GM19043 (cell line): ENCODE data around the gene MYO9A.
"Not testable (repeated sequence)": the region's sequence is repeated elsewhere in the genome, so short reads cannot be mapped to it uniquely, and the experiment has no call there.

ENCODE experiments used
- ATAC-seq: cut with Tn5 transposase; IDR thresholded peaks from one replicate; pipeline ENCODE4 v1.9.1; 2021; ENCODE audit warnings: low read depth; ENCODE audit not compliant: unreplicated experiment

Gene MYO9A

DNA sequence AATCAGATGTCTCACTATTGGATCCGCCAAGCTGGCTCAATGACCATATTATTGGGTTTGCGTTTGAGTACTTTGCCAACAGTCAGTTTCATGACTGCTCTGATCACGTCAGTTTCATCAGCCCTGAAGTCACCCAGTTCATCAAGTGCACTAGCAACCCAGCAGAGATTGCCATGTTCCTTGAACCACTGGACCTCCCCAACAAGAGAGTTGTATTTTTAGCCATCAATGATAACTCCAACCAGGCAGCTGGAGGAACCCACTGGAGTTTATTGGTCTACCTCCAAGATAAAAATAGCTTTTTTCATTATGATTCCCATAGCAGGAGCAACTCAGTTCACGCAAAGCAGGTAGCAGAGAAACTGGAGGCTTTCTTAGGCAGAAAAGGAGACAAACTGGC is 21.7 kb upstream of the MYO9A start:
- no peak for ATAC-seq

DNA sequence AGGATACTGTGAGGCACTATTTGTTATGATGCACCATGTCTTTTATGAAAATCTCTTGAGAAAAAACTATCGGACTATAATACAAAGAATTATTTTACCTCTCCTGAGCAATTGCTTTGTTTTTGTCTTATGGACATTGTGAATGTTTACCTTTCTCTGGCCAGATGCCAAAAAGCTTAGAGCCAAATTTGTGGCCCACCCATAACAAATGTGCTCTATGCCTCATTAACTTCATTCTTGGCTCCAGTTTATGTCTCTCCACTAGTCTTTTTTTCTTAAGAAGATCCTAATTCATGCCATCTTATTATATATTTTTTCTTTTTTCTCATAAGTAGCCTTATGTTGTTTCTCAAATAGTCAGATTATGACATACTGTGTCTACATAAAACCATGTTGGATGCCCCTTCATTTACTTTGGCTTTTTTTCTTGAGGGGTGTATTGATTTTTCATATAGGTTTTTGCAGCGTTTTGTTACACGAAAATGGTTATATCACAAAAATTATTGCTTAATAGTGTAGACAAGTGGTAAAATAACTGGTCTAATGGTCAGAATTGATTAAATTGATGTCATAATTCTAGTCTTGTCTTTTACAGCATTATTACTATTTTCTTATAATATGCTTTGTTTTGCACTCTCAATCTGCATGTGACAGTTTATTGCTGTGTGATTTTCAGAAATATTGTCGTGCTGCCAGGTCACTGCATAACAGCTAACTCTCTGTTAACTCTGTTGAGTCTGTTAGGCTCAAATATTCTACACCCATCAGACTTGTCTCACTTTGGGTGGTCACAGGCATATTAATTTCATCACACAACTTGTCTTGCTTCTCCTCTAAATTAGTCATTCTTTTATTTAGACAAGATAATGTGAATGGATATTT is 18.5 kb upstream of the MYO9A start:
- ATAC-seq, result no peak

DNA sequence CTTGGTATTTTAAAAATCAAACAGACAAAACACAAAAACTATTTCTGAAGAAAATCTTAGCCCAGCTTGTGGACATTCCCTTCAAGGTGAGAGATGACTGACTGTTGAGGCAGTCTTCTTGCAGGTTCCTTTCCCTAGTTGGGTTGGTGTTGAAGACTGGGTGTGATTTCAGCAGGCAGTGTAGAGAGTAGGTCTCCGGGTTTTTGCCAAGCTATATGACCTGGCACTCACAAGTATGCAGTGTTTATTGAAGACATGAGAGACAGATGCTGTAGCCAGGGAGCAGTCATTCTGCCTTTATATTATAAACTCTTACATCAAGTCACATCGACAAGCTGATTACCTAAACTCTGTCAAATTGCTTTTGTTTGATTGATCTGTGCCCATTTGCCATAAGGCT is 17.8 kb upstream of the MYO9A start:
- no peak for ATAC-seq

DNA sequence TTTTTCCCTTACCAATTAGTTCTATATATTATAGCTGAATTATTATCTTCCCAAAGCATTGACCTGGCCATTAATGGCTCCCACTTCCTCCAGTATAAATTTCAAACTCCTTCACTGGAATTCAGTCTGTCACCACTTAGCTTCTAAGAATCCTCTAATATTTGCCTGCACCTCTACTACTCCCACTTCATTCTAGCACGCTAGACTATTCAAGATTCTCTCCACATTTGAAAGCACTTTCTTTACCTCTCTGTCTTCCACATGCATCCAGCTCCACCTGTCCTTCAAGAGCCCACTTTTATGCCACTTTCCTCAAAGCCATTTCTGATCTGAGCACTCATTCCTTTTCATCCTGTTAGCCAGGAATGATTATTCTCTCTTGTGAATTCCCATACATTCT is 15.3 kb upstream of the MYO9A start:
- ATAC-seq, result no peak

DNA sequence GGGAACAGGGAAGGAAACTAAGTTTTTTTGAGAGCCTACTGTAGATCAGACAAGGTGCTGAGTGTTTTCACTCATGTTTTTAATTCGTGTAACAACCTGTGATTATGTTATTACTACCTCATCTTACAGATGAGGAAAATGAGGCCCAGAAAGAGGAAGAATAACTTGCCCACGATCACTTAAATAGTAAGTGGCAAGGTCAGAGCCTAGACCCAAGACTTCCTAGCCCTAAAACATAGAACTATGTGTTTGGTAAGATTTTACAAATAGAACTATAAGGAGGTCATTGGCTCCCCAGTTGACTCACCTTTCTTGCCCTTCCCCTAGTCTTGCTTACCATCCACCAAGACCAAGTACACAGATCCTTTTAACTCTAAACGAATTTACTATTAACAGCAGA is 14.0 kb upstream of the MYO9A start:
- no peak for ATAC-seq

DNA sequence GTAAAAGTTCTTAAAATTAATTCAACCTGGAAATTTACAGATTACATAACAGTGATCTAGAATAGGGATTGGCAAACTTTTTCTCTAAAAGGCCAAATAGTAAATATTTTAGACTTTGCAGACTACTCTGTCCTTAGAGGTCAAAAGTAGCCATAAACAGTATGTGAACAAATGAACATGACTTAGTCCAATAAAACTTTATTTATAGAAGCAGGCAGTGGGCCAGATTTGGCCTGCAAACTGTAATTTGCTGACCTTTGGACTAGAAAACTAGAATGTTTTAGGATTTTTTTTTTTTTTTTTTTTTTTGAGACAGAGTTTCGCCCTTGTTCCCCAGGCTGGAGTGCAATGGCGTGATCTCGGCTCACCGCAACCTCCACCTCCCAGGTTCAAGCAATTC is 12.3 kb upstream of the MYO9A start:
- ATAC-seq, result no peak

DNA sequence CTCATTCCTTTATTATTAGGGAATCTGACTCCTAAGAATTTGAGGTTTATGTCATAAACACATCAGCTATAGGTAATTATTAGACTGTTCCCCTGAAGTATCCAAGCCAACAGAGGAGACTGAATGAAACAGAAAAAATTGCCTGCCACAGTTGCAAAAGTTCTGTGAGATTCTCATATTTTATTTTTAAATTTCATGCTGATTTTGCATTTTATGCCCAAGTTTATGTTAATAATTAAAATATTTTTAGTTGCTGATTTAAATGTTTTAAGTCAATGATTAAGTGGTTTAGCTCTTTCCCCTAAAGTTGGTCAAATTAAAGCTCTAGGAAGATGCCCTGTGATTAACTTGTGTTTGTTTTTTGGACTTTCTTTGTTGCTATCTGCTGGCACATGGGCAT is 10.4 kb upstream of the MYO9A start:
- ATAC-seq, result no peak

DNA sequence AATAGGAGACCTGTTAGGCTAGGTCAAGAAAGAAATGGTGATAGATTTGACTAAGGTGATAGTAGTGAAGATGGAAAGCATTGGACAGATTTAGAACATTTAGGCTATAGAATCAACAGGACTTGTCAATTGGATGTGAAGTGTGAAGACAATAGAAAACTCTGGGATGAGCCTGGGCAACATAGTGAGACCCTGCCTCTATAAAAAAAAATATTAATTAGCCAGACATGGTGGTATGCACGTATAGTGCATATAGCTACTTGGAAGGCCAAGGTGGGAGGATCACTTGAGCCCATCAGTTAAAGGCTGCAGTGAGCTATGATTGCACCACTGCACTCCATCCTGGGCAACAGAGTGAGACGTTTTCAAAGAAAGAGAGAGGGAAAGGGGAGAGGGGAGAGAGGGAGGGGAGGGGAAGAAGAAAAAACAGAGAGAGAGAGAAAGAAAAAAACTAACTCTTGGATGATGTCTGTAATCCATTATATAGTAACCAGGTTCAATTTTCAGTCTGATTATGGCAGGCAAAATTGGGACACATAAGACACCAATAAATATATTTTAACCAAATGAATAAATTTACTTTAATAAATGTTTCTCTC is 9.9 kb upstream of the MYO9A start:
- ATAC-seq, result no peak

DNA sequence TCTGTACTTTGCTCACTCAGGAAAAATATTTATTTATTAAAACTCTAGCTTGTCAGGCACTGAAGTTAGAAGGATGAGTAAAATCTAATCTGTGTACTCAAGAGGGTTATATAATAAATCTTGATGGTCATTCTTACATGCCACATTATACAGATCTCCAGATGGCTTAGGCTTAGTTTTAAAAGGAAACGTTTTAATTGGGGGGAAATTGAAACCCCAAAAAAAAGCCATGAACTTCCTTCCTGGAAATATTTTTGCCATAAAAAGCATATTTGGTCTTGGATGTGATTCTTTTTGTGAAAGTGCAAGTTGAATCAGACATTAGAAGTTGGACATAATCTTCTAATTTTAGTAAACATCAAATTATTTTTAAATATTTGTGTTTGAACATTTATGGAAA is 6.3 kb upstream of the MYO9A start:
- no peak for ATAC-seq

DNA sequence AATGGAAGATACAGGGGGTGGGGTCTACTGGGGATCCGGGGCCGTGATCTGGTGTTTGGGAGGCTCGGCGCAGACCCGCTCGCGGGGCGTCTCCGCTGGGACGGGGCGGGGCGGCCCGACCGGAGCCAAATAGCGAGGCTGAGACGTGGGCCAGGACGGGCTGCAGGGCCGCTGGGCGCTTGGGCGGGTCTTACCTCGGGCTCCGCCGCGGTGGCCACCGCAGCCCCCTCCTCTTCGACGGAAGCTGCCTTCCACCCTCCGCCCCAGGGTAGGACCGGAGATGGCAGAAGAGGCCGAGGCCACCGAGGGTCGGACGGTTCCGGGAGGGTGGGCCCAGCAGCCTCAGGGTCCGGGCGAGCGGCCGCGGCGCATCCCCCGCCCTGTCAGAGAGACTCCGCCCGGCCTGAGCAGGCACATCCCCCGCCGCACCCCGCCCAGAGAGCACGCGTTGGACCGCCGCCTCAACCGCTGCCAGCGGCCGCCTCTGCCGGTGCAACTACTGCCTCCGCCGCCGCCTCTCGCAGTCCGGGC is 399 bp downstream of the MYO9A start:
- ATAC-seq, result peak; percentile 39

DNA sequence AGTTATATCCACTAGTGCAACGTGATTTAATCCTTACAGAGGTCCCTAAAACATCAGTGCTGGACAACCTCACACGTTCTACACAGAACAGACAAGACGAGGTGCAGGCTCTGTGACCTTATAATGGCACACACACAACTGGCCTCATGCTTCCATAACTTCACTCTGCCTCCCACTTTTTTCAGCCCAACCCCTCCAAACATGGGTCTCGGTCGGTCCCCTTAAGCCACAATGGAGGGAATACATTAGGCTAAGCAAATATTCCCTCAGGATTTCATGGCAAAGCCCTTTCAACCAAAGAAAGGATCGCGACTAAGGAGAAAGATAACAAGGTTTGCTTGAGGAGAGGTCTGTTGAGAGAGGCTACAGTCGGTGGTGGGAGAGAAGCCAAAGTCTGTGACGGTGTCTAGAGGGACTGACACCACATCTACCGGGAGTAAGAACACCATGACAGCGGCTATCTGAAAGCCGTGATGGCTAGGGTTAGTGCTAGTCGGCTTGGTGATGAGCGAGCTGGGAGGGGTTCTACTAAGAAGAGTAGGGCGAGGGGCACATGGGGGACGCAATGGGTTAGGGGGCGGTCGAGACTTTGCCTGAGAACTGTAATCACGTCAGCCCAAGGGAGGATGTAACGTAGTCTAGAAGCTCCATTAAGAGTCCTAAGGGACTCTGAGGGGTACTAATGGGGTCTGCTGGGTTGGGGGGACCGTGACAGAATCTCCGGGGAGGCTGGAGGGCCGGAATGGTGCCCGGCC is 1.0 kb downstream of the MYO9A start:
- no peak for ATAC-seq

DNA sequence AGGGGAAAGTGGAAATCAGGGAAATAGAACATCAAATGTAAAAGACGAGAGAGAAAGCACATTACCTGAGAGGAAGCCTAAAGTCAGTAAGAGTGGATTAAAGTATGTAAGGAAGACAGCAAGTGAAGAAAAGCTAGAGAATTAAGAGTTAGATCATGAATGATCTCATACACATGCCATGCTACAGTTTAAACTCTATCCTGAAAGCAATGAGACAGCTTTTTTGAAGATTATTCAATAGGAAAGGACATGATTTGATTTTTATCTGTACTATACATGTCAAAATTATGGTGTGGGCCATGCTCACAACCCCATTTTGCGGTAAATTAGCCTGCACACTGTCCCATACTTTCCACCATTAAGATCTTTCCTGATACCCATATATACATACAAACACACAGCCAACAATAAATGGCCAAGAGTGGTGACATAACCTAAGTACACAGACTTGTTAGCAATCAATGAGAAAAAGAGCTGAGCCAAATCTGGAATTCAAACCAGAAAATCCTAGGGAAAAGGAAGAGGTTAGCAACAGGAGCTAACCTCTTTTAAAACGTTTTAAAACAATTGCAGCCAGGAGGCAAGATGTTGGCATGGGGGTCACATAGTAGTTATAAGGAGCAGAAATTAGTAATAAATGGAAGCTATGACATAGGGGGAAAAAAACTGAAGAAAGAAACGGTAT is 4.5 kb downstream of the MYO9A start:
- ATAC-seq, result no peak

DNA sequence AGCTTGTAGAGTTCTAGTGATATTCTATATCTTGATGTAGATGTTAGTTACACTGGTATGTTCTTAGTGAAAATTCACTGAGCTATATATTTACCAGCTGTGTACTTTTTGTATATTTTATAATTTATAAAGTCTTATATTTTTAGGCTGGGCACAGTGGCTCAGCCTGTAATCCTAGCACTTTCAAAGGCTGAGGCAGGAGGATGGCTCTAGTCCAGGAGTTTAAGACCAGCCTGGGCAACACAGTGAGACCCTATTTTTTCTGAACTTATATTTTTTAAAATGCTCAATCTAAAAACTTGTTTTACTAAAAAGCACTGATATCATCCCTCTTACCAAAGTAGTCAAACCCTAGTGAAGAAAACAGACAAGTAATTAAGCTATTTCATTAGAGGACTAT is 5.1 kb downstream of the MYO9A start:
- ATAC-seq, result no peak

DNA sequence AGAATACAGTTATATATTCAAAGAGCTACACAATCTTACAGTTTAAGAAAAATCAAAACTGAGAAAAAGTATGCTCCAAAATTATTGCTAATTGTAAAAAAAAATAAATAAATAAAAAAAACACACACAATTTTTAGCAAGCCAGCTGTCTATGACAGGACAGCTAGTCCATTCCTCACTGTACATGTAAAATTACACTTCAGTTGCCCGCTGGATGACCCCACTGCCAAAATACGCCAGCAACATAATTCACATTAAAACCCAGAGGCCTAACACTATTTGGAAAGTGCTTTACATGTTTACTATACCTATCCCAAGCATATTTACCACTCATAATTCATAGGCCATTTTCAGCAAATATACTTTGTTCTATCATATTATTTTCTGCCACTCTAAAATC is 5.8 kb downstream of the MYO9A start:
- ATAC-seq, result no peak

DNA sequence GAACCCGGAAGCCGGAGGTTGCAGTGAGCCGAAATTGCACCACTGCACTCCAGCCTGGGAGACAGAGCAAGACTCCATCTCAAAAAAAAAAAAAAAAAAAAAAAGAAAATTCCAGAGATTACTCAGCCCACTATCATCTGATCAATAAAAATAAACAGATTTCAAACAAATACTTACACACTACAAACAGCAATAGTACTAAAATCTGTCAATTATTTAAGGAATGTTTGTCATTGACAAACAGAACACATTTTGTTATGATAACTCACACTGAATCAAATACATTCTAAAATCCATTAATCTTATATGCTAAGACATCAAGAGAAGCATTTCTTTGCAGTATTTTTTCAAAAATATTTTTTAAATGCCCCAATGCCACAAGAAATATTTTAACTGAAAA is 7.6 kb downstream of the MYO9A start:
- no peak for ATAC-seq

DNA sequence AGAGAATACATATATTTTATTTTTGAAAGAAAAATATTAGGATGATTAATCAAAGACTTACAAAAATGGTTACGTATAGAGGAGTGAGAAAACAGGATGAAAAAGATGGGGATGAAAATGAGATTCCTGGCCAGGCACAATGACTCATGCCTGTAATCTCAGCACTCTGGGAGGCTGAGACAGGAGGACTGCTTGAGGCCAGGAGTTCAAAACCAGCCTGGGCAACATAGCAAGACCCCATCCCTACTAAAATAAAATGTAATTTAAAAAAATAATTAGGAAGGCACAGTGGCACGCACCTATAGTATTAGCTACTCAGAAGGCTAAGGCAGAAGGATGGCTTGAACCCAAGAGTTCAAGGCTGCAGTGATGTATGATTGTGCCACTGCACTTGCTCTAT is 11.9 kb downstream of the MYO9A start:
- ATAC-seq, result no peak

DNA sequence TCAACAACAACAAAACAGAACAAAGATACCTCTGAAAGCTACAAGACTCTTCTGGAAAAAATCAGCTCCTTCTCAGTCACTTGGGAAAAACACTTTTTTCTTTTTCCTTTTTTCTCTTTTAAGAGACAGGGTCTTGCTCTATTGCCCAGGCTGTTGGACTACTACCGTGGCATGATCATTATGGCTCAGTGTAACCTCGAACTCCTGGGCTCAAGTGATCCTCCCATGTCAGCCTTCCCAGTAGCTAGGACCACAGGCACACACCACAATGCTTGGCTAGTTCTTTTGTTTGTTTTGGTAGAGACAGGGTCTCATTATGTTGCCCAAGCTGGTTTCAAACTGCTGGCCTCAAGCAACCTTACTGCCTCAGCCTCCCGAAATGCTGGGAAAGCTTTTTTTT is 12.8 kb downstream of the MYO9A start:
- ATAC-seq, result no peak

DNA sequence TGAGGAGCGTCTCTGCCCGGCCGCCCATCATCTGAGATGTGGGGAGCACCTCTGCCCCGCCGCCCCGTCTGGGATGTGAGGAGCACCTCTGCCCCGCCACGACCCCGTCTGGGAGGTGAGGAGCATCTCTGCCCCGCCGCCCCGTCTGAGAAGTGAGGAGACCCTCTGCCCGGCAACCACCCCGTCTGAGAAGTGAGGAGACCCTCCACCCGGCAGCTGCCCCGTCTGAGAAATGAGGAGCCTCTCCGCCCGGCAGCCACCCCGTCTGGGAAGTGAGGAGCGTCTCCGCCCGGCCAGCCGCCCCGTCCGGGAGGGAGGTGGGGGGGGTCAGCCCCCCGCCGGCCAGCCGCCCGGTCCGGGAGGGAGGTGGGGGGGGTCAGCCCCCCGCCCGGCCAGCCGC is 17.4 kb downstream of the MYO9A start:
- ATAC-seq, result not testable (repeated sequence)

DNA sequence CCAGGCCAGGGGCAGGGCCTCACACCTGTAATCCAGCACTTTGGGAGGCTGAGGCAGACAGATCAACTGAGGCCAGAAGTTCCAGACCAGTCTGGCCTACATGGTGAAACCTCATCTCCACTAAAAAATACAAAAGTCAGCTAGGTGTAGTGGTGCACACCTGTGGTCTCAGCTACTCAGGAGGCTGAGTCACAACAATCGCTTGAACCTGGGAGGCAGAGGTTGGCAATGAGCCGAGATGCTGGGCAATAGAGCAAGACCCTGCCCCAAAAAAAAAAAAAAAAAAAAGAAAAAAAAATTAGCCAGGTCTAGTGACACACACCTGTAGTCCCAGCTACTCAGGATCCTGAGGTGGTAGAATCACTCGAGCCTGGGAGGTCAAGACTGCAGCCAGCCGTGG is 18.8 kb downstream of the MYO9A start:
- no peak for ATAC-seq

DNA sequence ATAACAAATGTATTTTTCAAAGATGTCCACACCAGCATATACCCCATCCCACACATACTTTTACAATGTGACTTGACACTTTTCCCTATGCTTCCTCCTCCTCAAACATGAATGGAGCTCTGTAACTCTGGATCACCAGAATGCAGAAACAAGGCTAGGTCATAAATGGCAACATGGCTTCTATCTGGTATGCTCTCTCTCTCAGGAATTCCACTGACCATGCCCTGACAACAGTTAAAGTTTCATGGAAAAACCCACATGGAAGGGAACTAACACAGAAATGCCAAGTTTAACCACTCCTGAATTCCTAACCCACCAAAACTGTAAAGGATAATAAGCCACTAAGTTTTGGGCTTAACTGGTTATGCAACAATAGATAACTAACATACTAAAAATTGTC is 19.9 kb downstream of the MYO9A start:
- ATAC-seq, result no peak

DNA sequence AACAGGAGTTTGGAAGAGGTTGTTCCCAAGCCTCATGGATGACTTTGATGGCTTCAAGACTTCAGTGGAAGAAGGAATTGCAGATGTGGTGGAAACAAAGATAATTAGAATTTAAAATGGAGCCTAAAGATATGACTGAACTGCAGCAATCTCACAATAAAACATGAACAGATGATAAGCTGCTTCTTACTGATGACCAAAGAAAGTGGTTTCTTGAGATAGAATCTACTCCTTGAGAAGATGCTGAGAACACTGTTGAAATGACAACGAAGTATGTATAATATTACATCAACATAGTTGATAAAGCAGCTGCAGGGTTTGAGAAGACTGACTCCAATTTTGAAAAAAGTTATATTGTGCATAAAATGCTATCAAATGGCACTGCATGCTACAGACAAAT is 21.2 kb downstream of the MYO9A start:
- ATAC-seq, result no peak
